ENCODE results near the gene ADAM10.

The ADAM10 gene

GRCh38 chr15:58742022-58742813 is 7.3 kb downstream of the ADAM10 start:
- TF ChIP-seq, protein P1, sequence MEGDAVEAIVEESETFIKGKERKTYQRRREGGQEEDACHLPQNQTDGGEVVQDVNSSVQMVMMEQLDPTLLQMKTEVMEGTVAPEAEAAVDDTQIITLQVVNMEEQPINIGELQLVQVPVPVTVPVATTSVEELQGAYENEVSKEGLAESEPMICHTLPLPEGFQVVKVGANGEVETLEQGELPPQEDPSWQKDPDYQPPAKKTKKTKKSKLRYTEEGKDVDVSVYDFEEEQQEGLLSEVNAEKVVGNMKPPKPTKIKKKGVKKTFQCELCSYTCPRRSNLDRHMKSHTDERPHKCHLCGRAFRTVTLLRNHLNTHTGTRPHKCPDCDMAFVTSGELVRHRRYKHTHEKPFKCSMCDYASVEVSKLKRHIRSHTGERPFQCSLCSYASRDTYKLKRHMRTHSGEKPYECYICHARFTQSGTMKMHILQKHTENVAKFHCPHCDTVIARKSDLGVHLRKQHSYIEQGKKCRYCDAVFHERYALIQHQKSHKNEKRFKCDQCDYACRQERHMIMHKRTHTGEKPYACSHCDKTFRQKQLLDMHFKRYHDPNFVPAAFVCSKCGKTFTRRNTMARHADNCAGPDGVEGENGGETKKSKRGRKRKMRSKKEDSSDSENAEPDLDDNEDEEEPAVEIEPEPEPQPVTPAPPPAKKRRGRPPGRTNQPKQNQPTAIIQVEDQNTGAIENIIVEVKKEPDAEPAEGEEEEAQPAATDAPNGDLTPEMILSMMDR (IDR thresholded peaks at IDR 0.05; ENCODE audit: extremely low read depth, missing control alignments), result no peak
- DNase-seq (ENCODE audit: low spot score), result no peak

DNA sequence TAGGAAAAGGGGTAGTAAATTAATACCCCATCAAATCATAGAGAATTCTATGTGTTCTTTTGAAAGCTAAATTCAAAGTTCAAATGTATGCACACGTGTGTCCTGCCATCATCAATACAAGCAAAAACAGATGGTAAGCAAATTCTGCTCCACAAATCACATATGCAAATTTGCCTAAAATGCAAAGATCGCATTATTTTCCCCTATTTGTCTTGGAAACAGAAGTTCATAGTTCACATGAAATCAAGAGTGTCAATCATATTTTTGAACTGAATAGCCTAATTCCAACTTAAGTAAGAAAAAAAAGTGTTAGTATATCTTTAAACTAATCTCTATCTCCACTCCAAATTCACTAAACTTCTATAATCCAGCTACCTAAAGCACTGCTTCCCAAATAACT is 8.5 kb downstream of the ADAM10 start:
- TF ChIP-seq, protein P1 (IDR thresholded peaks at IDR 0.05; ENCODE audit: extremely low read depth, missing control alignments), result no peak
- no peak for DNase-seq (ENCODE audit: low spot score)

DNA sequence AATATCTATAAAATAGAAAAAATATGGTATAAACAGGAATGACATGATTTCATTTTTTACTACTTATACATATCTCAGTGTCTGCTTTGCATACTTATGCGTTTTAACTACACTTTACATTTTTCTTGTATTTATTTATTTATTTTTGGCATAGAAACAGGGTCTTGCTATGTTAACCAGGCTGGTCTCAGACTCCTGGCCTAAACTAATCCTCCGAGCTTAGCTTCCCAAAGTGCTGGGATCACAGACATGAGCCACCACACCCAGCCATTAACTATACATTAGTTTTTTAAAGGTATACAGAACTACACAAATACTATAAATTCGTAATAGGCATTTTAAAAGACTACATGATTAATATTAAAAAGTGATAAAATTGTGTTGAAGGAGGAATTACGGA is 9.1 kb downstream of the ADAM10 start:
- TF ChIP-seq, protein P1 (IDR thresholded peaks at IDR 0.05; ENCODE audit: extremely low read depth, missing control alignments), result no peak
- DNase-seq (ENCODE audit: low spot score), result no peak

DNA sequence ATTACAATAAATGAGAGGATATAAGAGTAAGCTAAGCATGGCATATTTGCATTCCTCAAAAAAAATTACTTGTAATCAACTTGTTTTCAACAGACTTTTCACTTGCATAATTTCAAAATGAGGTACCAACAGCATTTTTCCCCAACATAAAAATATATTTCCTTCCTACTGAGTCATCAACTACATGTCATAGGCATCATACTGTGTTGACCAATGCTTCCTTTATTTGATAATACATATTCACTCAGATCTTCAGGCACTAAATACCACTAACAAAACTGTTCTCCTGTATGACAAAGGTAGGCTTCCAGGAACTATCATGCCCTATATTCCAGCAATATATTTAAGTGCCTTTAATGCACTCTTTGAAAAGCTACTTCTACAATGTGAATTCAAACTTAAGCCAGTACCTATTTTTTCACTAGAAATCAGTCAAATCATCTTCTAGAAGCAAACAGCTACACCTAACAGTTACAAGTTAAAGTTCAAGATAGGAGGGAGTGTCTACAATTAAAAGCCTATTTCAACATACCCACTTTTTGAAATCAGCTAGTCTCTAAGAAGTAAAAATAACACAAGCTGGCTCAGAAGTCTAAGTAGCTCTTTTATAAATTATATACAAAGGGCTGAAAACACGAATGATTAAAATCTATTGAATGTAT is 11.3 kb downstream of the ADAM10 start:
- TF ChIP-seq, protein P1 (IDR thresholded peaks at IDR 0.05; ENCODE audit: extremely low read depth, missing control alignments), result no peak
- no peak for DNase-seq (ENCODE audit: low spot score)

DNA sequence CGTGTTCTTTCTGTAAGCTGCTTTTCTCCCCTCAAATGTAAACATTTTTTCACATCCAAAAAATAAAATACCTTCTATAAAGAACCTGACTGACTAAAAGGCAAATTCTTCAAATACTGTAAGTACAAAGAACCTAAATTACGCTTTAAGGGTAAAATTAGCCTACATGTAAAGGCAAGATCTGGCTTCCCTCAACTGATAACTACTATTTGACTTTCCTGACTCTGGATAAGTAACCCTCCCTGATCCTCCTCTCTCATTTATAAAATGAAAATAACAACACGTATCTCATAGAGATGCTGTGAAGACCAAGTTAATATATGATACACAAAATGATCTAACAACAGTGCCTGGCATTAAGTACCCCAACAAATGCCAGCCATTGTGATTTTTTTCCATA is 12.2 kb downstream of the ADAM10 start:
- no peak for DNase-seq (ENCODE audit: low spot score)
- TF ChIP-seq, protein P1 (IDR thresholded peaks at IDR 0.05; ENCODE audit: extremely low read depth, missing control alignments), result no peak

DNA sequence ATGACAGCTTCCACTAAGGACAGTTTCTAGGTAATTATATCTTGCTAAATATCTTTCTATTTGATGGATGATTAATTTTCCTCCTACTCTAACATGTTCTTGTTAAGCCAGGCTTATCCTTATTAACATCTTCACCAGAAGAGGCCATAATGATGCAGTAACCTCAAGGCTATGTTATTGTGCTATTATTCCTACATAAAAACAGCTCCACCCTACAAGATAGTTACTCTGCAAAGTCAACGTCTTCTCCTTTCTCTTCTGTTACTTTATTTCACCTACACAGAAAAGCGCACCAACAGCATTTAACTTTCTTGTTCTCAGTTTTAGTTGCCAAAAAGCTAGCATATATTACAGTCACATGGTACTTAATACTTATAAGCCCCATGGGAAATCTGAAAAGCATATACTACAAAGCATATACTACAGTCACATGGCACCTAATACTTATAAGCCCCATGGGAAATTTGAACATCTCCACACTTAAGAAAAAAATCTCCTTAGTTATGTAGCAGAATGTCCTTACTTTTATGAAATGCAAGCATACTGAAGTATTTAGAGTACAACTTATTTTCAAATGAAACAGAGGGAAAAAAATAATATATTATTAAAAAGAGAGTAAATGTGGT is 13.4 kb downstream of the ADAM10 start:
- TF ChIP-seq, protein P1 (IDR thresholded peaks at IDR 0.05; ENCODE audit: extremely low read depth, missing control alignments), result no peak

DNA sequence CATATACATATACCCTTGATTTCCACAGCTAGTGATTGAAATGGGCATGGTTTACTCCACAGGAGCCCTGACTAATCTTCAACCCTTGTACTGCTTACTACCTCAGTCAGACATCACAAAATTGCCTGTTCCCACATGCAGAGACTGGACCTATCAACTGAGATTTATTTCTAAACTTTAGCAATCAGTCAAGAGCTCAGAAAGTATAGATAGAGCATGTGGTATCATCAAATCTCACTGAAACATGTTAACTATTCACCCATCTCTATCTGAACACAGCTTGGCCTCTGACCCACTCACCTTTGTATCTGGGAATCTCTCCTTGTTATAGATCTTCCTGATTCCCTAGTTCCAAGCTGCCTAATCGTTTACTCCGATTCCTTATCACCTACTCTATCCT is 14.6 kb downstream of the ADAM10 start:
- no peak for DNase-seq (ENCODE audit: low spot score)
- TF ChIP-seq, protein P1 (IDR thresholded peaks at IDR 0.05; ENCODE audit: extremely low read depth, missing control alignments), result no peak

More for the DNA sequence above, 13.4 kb downstream of the ADAM10 start:
- no peak for DNase-seq (ENCODE audit: low spot score)

Data from GM20000 (cell line).